Right lobe of liver (tissue), 6 donors: ENCODE results near the gene PTPN18. TPM values are rescaled to one million over a fixed set of nuclear protein-coding genes. Genes with fewer than 3 reads are reported as not detected.
A peak's percentile ranks its signal among the peaks of the same experiment; 100 is the strongest.

Experiments
- ATAC-seq, 4 donors: fragments of 200-7000 bp; cut with Tn5 transposase; one replicate each; pipeline ENCODE4 v1.9.1; 2020; ENCODE audit warnings: mild to moderate bottlenecking in 4 of 4, moderate library complexity in 4 of 4
- DNase-seq, 3 donors: peaks; one replicate each; pipeline ENCODE4 v3.0.0-alpha.2; 2020
- H3K27ac ChIP-seq, 3 donors: fragments of 200-600 bp; one replicate each; pipeline ENCODE4 v1.8.0; 2022
- H3K27me3 ChIP-seq, 2 donors: fragments of 200-600 bp; one replicate each; pipeline ENCODE4 v1.8.0; 2022
- H3K36me3 ChIP-seq, 4 donors: fragments of 200-600 bp; sonication (generic) in 1 of 4; one replicate each; pipeline versions ENCODE4 v1.5.1 to v1.8.0; 2017 to 2022; ENCODE audit warnings: control low read depth in 1 of 4
- H3K4me1 ChIP-seq, 4 donors: fragments of 200-600 bp; sonication (generic) in 1 of 4; one replicate each; pipeline versions ENCODE4 v1.5.1 to v1.8.0; 2017 to 2022; ENCODE audit warnings: control low read depth in 1 of 4
- H3K4me3 ChIP-seq, 3 donors: fragments of 200-600 bp; one replicate each; pipeline ENCODE4 v1.8.0; 2022
- H3K9me3 ChIP-seq, 4 donors: fragments of 200-600 bp; sonication (generic) in 1 of 4; one replicate each; pipeline versions ENCODE4 v1.5.1 to v1.8.0; 2017 to 2022; ENCODE audit warnings: control low read depth in 1 of 4
- CTCF ChIP-seq, 4 donors: fragments of 200-600 bp in 3 of 4; fragments of 450-650 bp in 1 of 4; IDR thresholded peaks; one replicate each; pipeline versions ENCODE4 v1.5.1 to v1.8.0; 2016 to 2022; ENCODE audit warnings: antibody characterized with exemption in 4 of 4, mild to moderate bottlenecking in 2 of 4
- POLR2A ChIP-seq: fragments of 450-650 bp; IDR thresholded peaks from one replicate; pipeline ENCODE4 v1.6.1; 2017; ENCODE audit warnings: antibody characterized with exemption, mild to moderate bottlenecking
- WGBS: methylation state at CpG from one replicate; pipeline ENCODE4 v1.1.6; 2018; ENCODE audit warnings: low coverage, low lambda C conversion rate; ENCODE audit not compliant: insufficient coverage; ENCODE audit errors: missing lambda C conversion rate; 5-methylcytosine and 5-hydroxymethylcytosine counted together
- intact Hi-C, 2 donors: fragments of 100-400 bp; cut with DNase I; formaldehyde crosslinking; loops; one replicate each; pipeline versions ENCODE4 v1.11.2 to v1.14.1; 2022
- total RNA-seq, 6 experiments: library from RNA; depleted of rRNA in 2 of 6; stranded (reverse); fragments of >200 nt in 2 of 6; fragmentation: NEBNext Ultra II Directional in 3 of 6; extraction: Animal tissue kit (Norgen Biotek cat#: 25700) in 3 of 6; gene quantifications; one replicate each; pipeline versions ENCODE4 v1.1.0 to v1.2.4, GENCODE V29; 2016 to 2023
- donor health status: DM: no; HTN: yes; CAD: no.
- donor health status: DM: no; HTN: no; CAD: no.
- donor health status: DM: no; HTN: no; CAD: no.
- donor health status: DM: no; HTN: yes; CAD: no.
- donor health status: DM: no; HTN: yes; CAD: no.

Gene PTPN18
- total RNA-seq, 6 experiments from 2014 or later, result 25.6 to 43.5 (median 30.3) TPM

GRCh38 chr2:130334026-130334425, 21.8 kb upstream of the PTPN18 start:
- H3K27ac ChIP-seq, result no peak overlapping the region
- no peak for DNase-seq
- TF ChIP-seq CTCF (IDR thresholded peaks at IDR 0.05) (no peak), POLR2A (no peak)
- H3K4me3 ChIP-seq, result no peak overlapping the region
- H3K4me1 ChIP-seq, result peaks cover 0 to 3% (median 0%) of the 10 kb centered on the region in 4 donors
- H3K9me3 ChIP-seq, result no peaks in the 10 kb centered on the region
- no peaks in the 10 kb centered on the region for H3K27me3 ChIP-seq
- WGBS, result 58% methylated on average over 3 of the region's 6 CpGs
- ATAC-seq, result no peak
- intact Hi-C loops, result loop anchor here in 1 of 2 donors (10.0 kb wide), 1 partner anchor 149 kb away; the partner anchor contains the start of genes MZT2B and SMPD4
- H3K36me3 ChIP-seq, result peaks cover 0 to 12% (median 2%) of the 10 kb centered on the region in 4 donors

GRCh38 chr2:130335226-130335625, 20.6 kb upstream of the PTPN18 start:
- Histone ChIP-seq H3K36me3 (peaks cover 0 to 12% (median 2%) of the 10 kb centered on the region in 4 donors), H3K9me3 (no peaks in the 10 kb centered on the region), H3K27me3 (no peaks in the 10 kb centered on the region), H3K27ac (no peak overlapping the region), H3K4me3 (no peak overlapping the region), H3K4me1 (peaks cover 0 to 3% (median 0%) of the 10 kb centered on the region in 4 donors)
- DNase-seq (no peak), ATAC-seq (no peak)
- intact Hi-C loops, result loop anchor here in 1 of 2 donors (10.0 kb wide), 1 partner anchor 150 kb away; the partner anchor contains the start of genes MZT2B and SMPD4
- TF ChIP-seq POLR2A, result no peak
- TF ChIP-seq CTCF (IDR thresholded peaks at IDR 0.05), result no peak

- TF ChIP-seq CTCF (IDR thresholded peaks at IDR 0.05) (no peak), POLR2A (no peak)
- Histone ChIP-seq H3K27ac (no peak overlapping the region), H3K27me3 (no peaks in the 10 kb centered on the region), H3K36me3 (peaks cover 0 to 12% (median 2%) of the 10 kb centered on the region in 4 donors), H3K4me1 (peaks cover 0 to 5% (median 2%) of the 10 kb centered on the region in 4 donors), H3K4me3 (no peak overlapping the region), H3K9me3 (no peaks in the 10 kb centered on the region)
- DNase-seq, result no peak
- ATAC-seq, result no peak
- 63% methylated on average over 6 of the region's 13 CpGs for WGBS
- intact Hi-C loops, result loop anchor here in 1 of 2 donors (10.0 kb wide), 1 partner anchor 152 kb away; the partner anchor contains the start of genes MZT2B and SMPD4
Observed at GRCh38 chr2:130336150-130336876, 19.5 kb upstream of the PTPN18 start.

GRCh38 chr2:130336877-130337734, 18.8 kb upstream of the PTPN18 start:
- TF ChIP-seq CTCF (IDR thresholded peaks at IDR 0.05), result no peak
- ATAC-seq, result peak; percentile 53 to 74 (median 55)
- H3K27me3 ChIP-seq, result no peaks in the 10 kb centered on the region

More at GRCh38 chr2:130336877-130337734, 18.8 kb upstream of the PTPN18 start:
- Histone ChIP-seq H3K27ac (no peak overlapping the region), H3K4me3 (no peak overlapping the region), H3K36me3 (peaks cover 0 to 12% (median 2%) of the 10 kb centered on the region in 4 donors), H3K4me1 (peaks cover 0 to 8% (median 3%) of the 10 kb centered on the region in 4 donors), H3K9me3 (no peaks in the 10 kb centered on the region)
- WGBS, result 26% methylated on average over 25 of the region's 29 CpGs
- DNase-seq, result peak; percentile 63 to 77 (median 66)
- intact Hi-C loops, result loop anchor here in 1 of 2 donors (10.0 kb wide), 1 partner anchor 152 kb away; the partner anchor contains the start of genes MZT2B and SMPD4
